GM23248 (cell line): ENCODE data around the gene EPB41L5.

Source experiments
- EZH2 ChIP-seq: fragments of 200-600 bp; sonication (generic); IDR thresholded peaks from 2 replicates; pipeline ENCODE4 v1.6.1; 2018; ENCODE audit warnings: antibody characterized with exemption, mild to moderate bottlenecking; ENCODE audit not compliant: insufficient read depth, poor library complexity, severe bottlenecking
- EZH2phosphoT487 ChIP-seq: fragments of 200-600 bp; sonication (generic); IDR thresholded peaks from 2 replicates; pipeline ENCODE4 v1.6.1; 2018; ENCODE audit warnings: antibody characterized with exemption, moderate library complexity, mild to moderate bottlenecking, low read depth; ENCODE audit not compliant: insufficient read depth

DNA sequence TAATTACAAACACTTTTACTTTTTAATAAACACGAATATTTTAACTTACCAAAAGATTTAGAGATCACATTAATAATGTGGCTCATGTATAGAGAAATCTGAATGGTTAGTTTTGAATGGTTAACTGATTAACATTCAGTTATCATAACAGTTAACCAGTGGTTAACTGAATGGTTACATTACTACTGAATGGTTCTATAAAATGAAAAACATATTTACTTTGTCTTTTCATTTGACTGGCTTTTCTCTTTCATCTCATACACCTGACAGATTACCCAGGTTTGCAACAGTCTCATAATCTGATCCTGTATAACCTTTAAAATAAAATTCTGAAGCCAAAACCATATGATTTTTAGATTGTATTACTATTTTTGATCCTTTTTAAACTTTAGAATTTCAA is 91.9 kb downstream of the EPB41L5 start:
- TF ChIP-seq EZH2phosphoT487, result no peak
- TF ChIP-seq EZH2, result no peak
